ENCODE results near the gene TBL1Y.
"Not testable (repeated sequence)": the region's sequence is repeated elsewhere in the genome, so short reads cannot be mapped to it uniquely, and the experiment has no call there.

The TBL1Y gene

GRCh38 chrY:6910372-6911252 lies at the start of gene TBL1Y:
TBL1Y (plus strand) TSS chrY:6910697; CDS start chrY:7025085, 114,388 bp downstream.
- no peak for DNase-seq (ENCODE audit: low read depth in 2 of 2)

GRCh38 chrY:6894496-6894895 lies 16.0 kb upstream of the TBL1Y start:
- no peak for DNase-seq (ENCODE audit: low read depth in 2 of 2)

- no peak for DNase-seq (ENCODE audit: low read depth in 2 of 2)
Measured at GRCh38 chrY:6895236-6895635, 15.3 kb upstream of the TBL1Y start.

- DNase-seq (ENCODE audit: low read depth in 2 of 2): not testable (repeated sequence)
Measured at GRCh38 chrY:6902116-6902515, 8.4 kb upstream of the TBL1Y start.

- no peak for DNase-seq (ENCODE audit: low read depth in 2 of 2)
Measured at GRCh38 chrY:6907591-6907990, 2.9 kb upstream of the TBL1Y start.

GRCh38 chrY:6908021-6908420 lies 2.5 kb upstream of the TBL1Y start:
- DNase-seq (ENCODE audit: low read depth in 2 of 2): not testable (repeated sequence)

GRCh38 chrY:6909118-6909521 lies 1.4 kb upstream of the TBL1Y start:
- DNase-seq (ENCODE audit: low read depth in 2 of 2): no peak

GRCh38 chrY:6909856-6910255 lies 641 bp upstream of the TBL1Y start:
- no peak for DNase-seq (ENCODE audit: low read depth in 2 of 2)

GRCh38 chrY:6911253-6911881 lies 870 bp downstream of the TBL1Y start, which contains the start of gene AMELY:
AMELY (minus strand) TSS chrY:6911752; CDS start chrY:6872608, 39,144 bp downstream.
- no peak for DNase-seq (ENCODE audit: low read depth in 2 of 2)

- DNase-seq (ENCODE audit: low read depth in 2 of 2): no peak
Measured at GRCh38 chrY:6913362-6913761, 2.9 kb downstream of the TBL1Y start.

- no peak for DNase-seq (ENCODE audit: low read depth in 2 of 2)
Measured at GRCh38 chrY:6921061-6921460, 10.6 kb downstream of the TBL1Y start.

GRCh38 chrY:6928265-6928664 lies 17.8 kb downstream of the TBL1Y start:
- DNase-seq (ENCODE audit: low read depth in 2 of 2): no peak

- no peak for DNase-seq (ENCODE audit: low read depth in 2 of 2)
Measured at GRCh38 chrY:6929237-6929636, 18.7 kb downstream of the TBL1Y start.

- DNase-seq (ENCODE audit: low read depth in 2 of 2): no peak
Measured at GRCh38 chrY:6931779-6932396, 21.4 kb downstream of the TBL1Y start.

GRCh38 chrY:6935497-6935896 lies 25.0 kb downstream of the TBL1Y start:
- DNase-seq (ENCODE audit: low read depth in 2 of 2): no peak

- DNase-seq (ENCODE audit: low read depth in 2 of 2): no peak
Measured at GRCh38 chrY:6947695-6948094, 37.2 kb downstream of the TBL1Y start.

GRCh38 chrY:6948378-6948777 lies 37.9 kb downstream of the TBL1Y start:
- no peak for DNase-seq (ENCODE audit: low read depth in 2 of 2)

GRCh38 chrY:6949947-6950346 lies 39.5 kb downstream of the TBL1Y start:
- no peak for DNase-seq (ENCODE audit: low read depth in 2 of 2)

GRCh38 chrY:6964732-6965131 lies 54.2 kb downstream of the TBL1Y start:
- DNase-seq (ENCODE audit: low read depth in 2 of 2): peak in 1 of 2 donors; percentile 1

GRCh38 chrY:6966521-6966920 lies 56.0 kb downstream of the TBL1Y start:
- no peak for DNase-seq (ENCODE audit: low read depth in 2 of 2)

GRCh38 chrY:6967736-6968135 lies 57.2 kb downstream of the TBL1Y start:
- DNase-seq (ENCODE audit: low read depth in 2 of 2): no peak

- no peak for DNase-seq (ENCODE audit: low read depth in 2 of 2)
Measured at GRCh38 chrY:6968191-6968590, 57.7 kb downstream of the TBL1Y start.
